CD14-positive monocyte (primary cell): ENCODE measurements around the gene PDE8B. TPM values are rescaled to one million over a fixed set of nuclear protein-coding genes. Genes with fewer than 3 reads are reported as not detected.

ENCODE experiments used
- DNase-seq, 3 donors: peaks; one replicate each; pipeline ENCODE4 v3.0.0-alpha.2; 2011 to 2022
- H2AFZ ChIP-seq: 2 replicates; pipeline ENCODE4 v1.6.0; 2012; ENCODE audit warnings: mild to moderate bottlenecking, low read depth, low read length, inconsistent platforms; ENCODE audit not compliant: insufficient read depth, poor library complexity, severe bottlenecking
- H3K27ac ChIP-seq, 2 donors: 1 replicate in 1 of 2; 2 replicates in 1 of 2; pipeline ENCODE4 v1.5.1; 2012 to 2013; ENCODE audit warnings: low read length in 2 of 2, control low read depth in 1 of 2, inconsistent platforms in 1 of 2, low read depth in 1 of 2, mild to moderate bottlenecking in 1 of 2
- H3K27me3 ChIP-seq, 2 donors: one replicate each; pipeline versions ENCODE4 v1.6.0 to v1.6.1; 2011 to 2013; ENCODE audit warnings: low read length in 2 of 2; ENCODE audit not compliant: control insufficient read depth in 2 of 2, insufficient read depth in 2 of 2
- H3K36me3 ChIP-seq, 2 donors: replicated peaks in 1 of 2; 1 replicate in 1 of 2; 2 replicates in 1 of 2; pipeline versions ENCODE4 v1.5.1 to v1.6.1; 2012 to 2013; ENCODE audit warnings: low read length in 2 of 2, control low read depth in 1 of 2, inconsistent platforms in 1 of 2, mild to moderate bottlenecking in 1 of 2; ENCODE audit not compliant: insufficient read depth in 2 of 2, control insufficient read depth in 1 of 2
- H3K4me1 ChIP-seq, 2 donors: 1 replicate in 1 of 2; 2 replicates in 1 of 2; pipeline versions ENCODE4 v1.5.1 to v1.6.1; 2012 to 2013; ENCODE audit warnings: low read length in 2 of 2, control low read depth in 1 of 2, inconsistent platforms in 1 of 2, mild to moderate bottlenecking in 1 of 2, moderate library complexity in 1 of 2; ENCODE audit not compliant: insufficient read depth in 2 of 2, control insufficient read depth in 1 of 2
- H3K4me2 ChIP-seq: replicated peaks from 2 replicates; pipeline ENCODE3; 2012; ENCODE audit warnings: low read length, moderate library complexity, mild to moderate bottlenecking; ENCODE audit not compliant: poor library complexity, severe bottlenecking; ENCODE audit errors: extremely low read depth
- H3K4me3 ChIP-seq, 3 experiments: fragments of 200-600 bp in 1 of 3; sonication (generic) in 1 of 3; replicated peaks in 1 of 3; 1 replicate in 2 of 3; 2 replicates in 1 of 3; pipeline ENCODE4 v1.5.1; 2011 to 2013; ENCODE audit warnings: low read length in 3 of 3, mild to moderate bottlenecking in 3 of 3, control low read depth in 2 of 3, low read depth in 2 of 3, inconsistent platforms in 1 of 3, moderate library complexity in 1 of 3
- H3K79me2 ChIP-seq: 2 replicates; pipeline ENCODE4 v1.6.0; 2012; ENCODE audit warnings: mild to moderate bottlenecking, control low read depth, inconsistent platforms, low read length, moderate library complexity; ENCODE audit not compliant: insufficient read depth
- H3K9ac ChIP-seq: 2 replicates; pipeline ENCODE4 v1.6.0; 2017; ENCODE audit warnings: low read length, mild to moderate bottlenecking; ENCODE audit not compliant: insufficient read depth, poor library complexity, severe bottlenecking
- H3K9me3 ChIP-seq, 2 donors: replicated peaks in 1 of 2; 1 replicate in 1 of 2; 2 replicates in 1 of 2; pipeline versions ENCODE4 v1.5.1 to v1.6.1; 2012 to 2013; ENCODE audit warnings: low read length in 2 of 2, control low read depth in 1 of 2; ENCODE audit not compliant: control insufficient read depth in 1 of 2, insufficient read depth in 1 of 2
- H4K20me1 ChIP-seq: 2 replicates; pipeline ENCODE4 v1.6.0; 2012; ENCODE audit warnings: mild to moderate bottlenecking, low read length, control low read depth, moderate library complexity; ENCODE audit not compliant: insufficient read depth
- H3K27ac Mint-ChIP-seq, 7 donors: one replicate each; pipeline ENCODE4 v1.8.0; 2020; ENCODE audit warnings: mild to moderate bottlenecking in 7 of 7, mixed read lengths in 7 of 7, moderate library complexity in 6 of 7, inconsistent platforms in 2 of 7
- H3K27me3 Mint-ChIP-seq, 3 donors: one replicate each; pipeline ENCODE4 v1.8.0; 2021 to 2022; ENCODE audit warnings: low read depth in 3 of 3, mild to moderate bottlenecking in 3 of 3, mixed read lengths in 3 of 3, moderate library complexity in 3 of 3, inconsistent platforms in 1 of 3
- H3K36me3 Mint-ChIP-seq, 2 donors: one replicate each; pipeline ENCODE4 v1.8.0; 2020; ENCODE audit warnings: mixed read lengths in 2 of 2, inconsistent platforms in 1 of 2, mild to moderate bottlenecking in 1 of 2
- H3K4me1 Mint-ChIP-seq: one replicate; pipeline ENCODE4 v1.8.0; 2020; ENCODE audit warnings: mild to moderate bottlenecking, mixed read lengths
- H3K4me3 Mint-ChIP-seq, 2 donors: one replicate each; pipeline ENCODE4 v1.8.0; 2020; ENCODE audit warnings: mild to moderate bottlenecking in 2 of 2, mixed read lengths in 2 of 2, moderate library complexity in 1 of 2
- H3K9me3 Mint-ChIP-seq, 7 donors: one replicate each; pipeline ENCODE4 v1.8.0; 2020 to 2022; ENCODE audit warnings: mixed read lengths in 7 of 7, mild to moderate bottlenecking in 6 of 7, moderate library complexity in 6 of 7, inconsistent platforms in 2 of 7
- WGBS: methylation state at CpG from one replicate; pipeline ENCODE4 v1.1.5; 2013; ENCODE audit warnings: missing lambda C conversion rate; ENCODE audit not compliant: insufficient coverage; 5-methylcytosine and 5-hydroxymethylcytosine counted together
- intact Hi-C, 2 donors: fragments of 100-400 bp; cut with micrococcal nuclease; formaldehyde crosslinking; loops; one replicate each; pipeline versions ENCODE4 v1.15.0 to v1.15.1; 2023
- polyA plus RNA-seq, 3 donors: library from polyadenylated mRNA; depleted of rRNA in 1 of 3; unstranded in 2 of 3; stranded (reverse) in 1 of 3; fragments of 300-500 nt in 2 of 3; fragments of >200 nt in 1 of 3; fragmentation: Illumina TruSeq in 2 of 3; gene quantifications; 1 replicate in 2 of 3; 2 replicates in 1 of 3; pipeline ENCODE4 v1.2.3, GENCODE V29; 2012 to 2021
- TF ChIP-seq, protein P1 (sequence below): fragments of 200-600 bp; IDR thresholded peaks from one replicate; pipeline ENCODE4 v1.8.0; 2022; ENCODE audit warnings: antibody characterized with exemption, mild to moderate bottlenecking

PDE8B gene
- polyA plus RNA-seq, 3 donors: 0.11 to 0.61 (median 0.29) TPM

DNA sequence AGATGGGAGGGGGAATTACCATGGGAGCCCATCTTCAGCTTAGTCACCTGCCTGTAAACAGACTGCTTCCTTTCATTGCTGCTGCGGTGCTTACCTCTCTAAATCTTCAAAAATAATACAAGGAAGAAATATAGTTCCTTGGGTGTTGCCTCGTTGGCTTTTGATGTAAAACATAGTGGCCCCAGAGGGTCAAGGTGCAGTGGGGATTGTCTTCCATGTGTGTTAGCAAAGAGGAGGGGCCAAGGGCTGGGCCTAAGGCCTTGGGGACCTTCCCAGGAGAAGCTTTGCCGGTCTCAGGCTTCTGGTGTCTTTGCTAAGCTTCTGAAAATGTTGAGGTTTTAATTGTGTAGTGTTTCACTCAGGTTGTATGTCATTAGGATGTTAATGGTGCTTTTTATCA, 90.0 kb downstream of the PDE8B start:
- Mint-ChIP-seq H3K27me3 (peaks cover 0 to 3% (median 0%) of the 10 kb centered on the region in 3 donors), H3K9me3 (peaks cover 0 to 2% (median 1%) of the 10 kb centered on the region in 7 donors), H3K4me3 (no peak overlapping the region), H3K36me3 (no peaks in the 10 kb centered on the region), H3K4me1 (peaks cover 15% of the 10 kb centered on the region), H3K27ac (peak overlapping the region in 1 of 7 donors; percentile 60)
- no peak overlapping the region for H3K4me2 ChIP-seq
- no peak overlapping the region for H3K9ac ChIP-seq
- H3K4me3 ChIP-seq: no peak overlapping the region
- no peaks in the 10 kb centered on the region for H3K4me1 ChIP-seq
- WGBS: 100% methylated on average over 2 of the region's 3 CpGs
- no peak overlapping the region for H3K27ac ChIP-seq
- DNase-seq: no peak
- TF ChIP-seq, protein P1, sequence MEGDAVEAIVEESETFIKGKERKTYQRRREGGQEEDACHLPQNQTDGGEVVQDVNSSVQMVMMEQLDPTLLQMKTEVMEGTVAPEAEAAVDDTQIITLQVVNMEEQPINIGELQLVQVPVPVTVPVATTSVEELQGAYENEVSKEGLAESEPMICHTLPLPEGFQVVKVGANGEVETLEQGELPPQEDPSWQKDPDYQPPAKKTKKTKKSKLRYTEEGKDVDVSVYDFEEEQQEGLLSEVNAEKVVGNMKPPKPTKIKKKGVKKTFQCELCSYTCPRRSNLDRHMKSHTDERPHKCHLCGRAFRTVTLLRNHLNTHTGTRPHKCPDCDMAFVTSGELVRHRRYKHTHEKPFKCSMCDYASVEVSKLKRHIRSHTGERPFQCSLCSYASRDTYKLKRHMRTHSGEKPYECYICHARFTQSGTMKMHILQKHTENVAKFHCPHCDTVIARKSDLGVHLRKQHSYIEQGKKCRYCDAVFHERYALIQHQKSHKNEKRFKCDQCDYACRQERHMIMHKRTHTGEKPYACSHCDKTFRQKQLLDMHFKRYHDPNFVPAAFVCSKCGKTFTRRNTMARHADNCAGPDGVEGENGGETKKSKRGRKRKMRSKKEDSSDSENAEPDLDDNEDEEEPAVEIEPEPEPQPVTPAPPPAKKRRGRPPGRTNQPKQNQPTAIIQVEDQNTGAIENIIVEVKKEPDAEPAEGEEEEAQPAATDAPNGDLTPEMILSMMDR: no peak
- no peaks in the 10 kb centered on the region for H3K27me3 ChIP-seq
- no peaks in the 10 kb centered on the region for H3K36me3 ChIP-seq
- H3K79me2 ChIP-seq: no peaks in the 10 kb centered on the region
- no peak overlapping the region for H2AFZ ChIP-seq
- intact Hi-C loops: no loop called here
- no peaks in the 10 kb centered on the region for H3K9me3 ChIP-seq
- H4K20me1 ChIP-seq: no peaks in the 10 kb centered on the region

DNA sequence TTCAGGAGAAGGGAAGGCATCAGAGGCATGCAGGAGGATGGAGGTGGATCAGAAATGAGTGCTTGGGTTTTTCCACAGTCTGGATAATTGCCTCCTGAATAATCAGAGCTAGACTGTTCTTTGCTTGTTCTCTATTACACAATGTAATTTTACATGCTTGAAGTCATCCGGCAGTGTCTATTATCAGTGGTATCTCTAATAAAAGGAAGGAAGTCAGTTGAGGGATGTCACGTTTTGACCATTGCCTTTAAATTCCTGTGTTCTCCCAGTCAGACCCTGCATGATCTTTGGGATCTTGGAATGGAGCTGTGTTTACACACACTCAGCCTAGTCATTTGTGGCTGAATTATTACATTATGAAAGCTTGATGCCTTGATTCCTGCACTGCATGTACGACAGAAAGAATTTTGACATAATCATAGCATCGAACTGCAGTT, 91.0 kb downstream of the PDE8B start:
- H3K27me3 ChIP-seq: no peaks in the 10 kb centered on the region
- H3K36me3 ChIP-seq: no peaks in the 10 kb centered on the region
- no peak overlapping the region for H3K4me3 ChIP-seq
- 20% methylated on average over 1 of the region's 4 CpGs for WGBS
- intact Hi-C loops: no loop called here
- Mint-ChIP-seq H3K27me3 (no peaks in the 10 kb centered on the region), H3K4me3 (no peak overlapping the region), H3K27ac (no peak overlapping the region), H3K36me3 (no peaks in the 10 kb centered on the region), H3K4me1 (peaks cover 13% of the 10 kb centered on the region), H3K9me3 (peaks cover 0 to 2% (median 0%) of the 10 kb centered on the region in 7 donors)
- H4K20me1 ChIP-seq: no peaks in the 10 kb centered on the region
- TF ChIP-seq, protein P1: no peak
- H3K9ac ChIP-seq: no peak overlapping the region
- H3K4me1 ChIP-seq: no peaks in the 10 kb centered on the region
- H3K27ac ChIP-seq: no peak overlapping the region
- H3K4me2 ChIP-seq: no peak overlapping the region
- no peak overlapping the region for H2AFZ ChIP-seq
- no peaks in the 10 kb centered on the region for H3K9me3 ChIP-seq
- no peak for DNase-seq
- no peaks in the 10 kb centered on the region for H3K79me2 ChIP-seq
